Activated naive CD8-positive, alpha-beta T cell treated with anti-CD3 and anti-CD28 coated beads, Interleukin-2, amount 50 U/mL, for 16 hours (primary cell): ENCODE results near the gene ZBTB4.
"Not testable (repeated sequence)": the region's sequence is repeated elsewhere in the genome, so short reads cannot be mapped to it uniquely, and the experiment has no call there.

ENCODE experiments used
- DNase-seq: peaks from one replicate; pipeline ENCODE4 v3.0.0-alpha.2; 2020; ENCODE audit warnings: low read depth, low spot score

The ZBTB4 gene

DNA sequence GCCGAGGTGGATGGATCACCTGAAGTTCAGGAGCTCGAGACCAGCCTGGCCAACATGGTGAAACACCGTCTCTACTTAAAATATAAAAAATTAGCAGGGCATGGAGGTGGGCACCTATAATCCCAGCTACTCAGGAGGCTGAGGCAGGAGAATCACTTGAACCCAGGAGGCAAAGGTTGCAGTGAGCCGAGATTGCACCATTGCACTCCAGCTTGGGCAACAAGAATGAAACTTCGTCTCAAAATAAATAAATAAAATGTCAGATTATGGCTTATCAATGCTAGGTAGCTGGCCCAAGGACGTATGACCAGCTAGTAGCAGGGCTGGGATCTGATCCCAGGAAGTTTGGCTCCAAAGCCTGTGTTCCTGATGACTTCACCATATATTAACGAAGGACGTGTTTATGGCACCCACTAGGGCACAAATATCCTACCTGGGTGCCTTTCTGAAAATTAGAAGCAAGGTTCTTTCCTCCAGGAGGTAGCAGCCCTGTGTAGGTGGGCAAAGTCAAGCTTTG, 8.9 kb downstream of the ZBTB4 start:
- not testable (repeated sequence) for DNase-seq

DNA sequence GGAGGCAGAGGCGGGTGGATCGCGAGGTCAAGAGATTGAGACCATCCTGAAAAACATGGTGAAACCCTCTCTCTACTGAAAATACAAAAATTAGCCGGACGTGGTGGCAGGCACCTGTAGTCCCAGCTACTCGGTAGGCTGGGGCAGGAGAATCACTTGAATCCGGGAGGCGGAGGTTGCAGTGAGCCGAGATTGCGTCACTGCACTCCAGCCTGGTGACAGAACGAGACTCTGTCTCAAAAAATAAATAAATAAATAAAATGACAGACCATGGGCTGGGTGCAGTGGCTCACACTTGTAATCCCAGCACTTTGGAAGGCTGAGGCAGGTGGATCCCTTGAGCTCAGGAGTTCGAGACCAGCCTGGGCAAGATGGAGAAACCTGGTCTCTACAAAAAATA, 9.6 kb downstream of the ZBTB4 start:
- not testable (repeated sequence) for DNase-seq

DNA sequence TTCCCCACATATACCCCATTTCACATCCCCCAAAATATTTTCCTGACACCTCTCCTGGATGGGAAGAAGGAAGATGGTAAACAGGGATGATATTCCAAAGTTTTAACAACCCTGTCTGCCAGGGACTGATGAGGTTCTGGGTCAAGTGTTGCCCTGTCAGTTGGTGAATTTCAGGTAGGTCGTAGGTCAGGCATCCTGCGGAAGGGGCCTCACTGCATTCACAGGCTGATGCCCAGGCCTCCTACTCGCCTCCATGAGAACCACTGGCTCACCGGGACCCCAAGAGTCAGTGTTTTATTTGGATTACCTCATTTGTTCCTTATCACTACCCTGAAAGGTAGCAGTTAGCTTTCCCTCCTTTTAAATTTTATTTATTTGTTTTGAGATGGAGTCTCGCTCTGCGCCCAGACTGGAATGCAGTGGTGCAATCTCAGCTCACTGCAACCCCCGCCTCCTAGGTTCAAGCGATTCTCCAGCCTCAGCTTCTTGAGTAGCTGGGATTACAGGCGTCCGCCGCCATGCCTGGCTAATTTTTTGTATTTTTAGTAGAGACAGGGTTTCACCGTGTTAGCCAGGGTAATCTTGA, 10.5 kb downstream of the ZBTB4 start:
- DNase-seq: no peak

DNA sequence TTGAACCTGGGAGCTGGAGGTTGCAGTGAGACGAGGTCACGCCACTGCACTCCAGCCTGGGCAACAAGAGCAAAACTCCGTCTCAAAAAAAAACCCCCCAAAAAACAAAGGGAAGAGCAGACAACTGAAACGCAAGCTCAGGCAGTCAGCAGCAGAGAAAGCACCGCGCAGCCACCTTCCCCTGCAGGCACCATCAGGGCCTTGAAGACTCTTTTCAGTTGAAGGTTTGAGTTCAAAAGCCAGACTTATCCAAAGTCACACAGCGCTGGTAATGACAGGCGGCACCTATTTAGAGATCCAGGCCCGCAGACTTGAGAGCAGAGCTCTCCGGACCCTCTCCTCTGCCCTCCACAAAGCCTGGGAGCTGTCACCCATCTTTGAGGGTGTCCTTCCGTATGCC, 11.1 kb downstream of the ZBTB4 start:
- DNase-seq: no peak

DNA sequence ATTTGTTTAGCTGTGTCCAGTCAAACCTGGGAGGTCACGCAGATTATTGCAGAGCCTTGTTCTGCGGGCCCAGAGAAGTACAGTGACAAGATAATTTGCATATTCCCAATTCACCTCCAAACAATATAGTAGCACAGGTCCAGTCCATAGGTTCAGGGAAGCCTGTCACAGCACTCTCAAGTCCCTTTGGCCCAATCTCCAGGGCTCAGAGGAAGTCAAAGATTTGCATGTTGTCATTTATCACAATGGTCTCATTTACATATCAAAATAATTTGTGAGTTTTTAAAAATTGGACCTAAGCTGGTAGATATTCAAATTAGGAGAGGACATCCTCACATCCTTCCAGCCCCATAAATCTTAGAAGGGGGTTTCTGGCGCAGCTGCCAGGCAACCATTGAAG, 11.9 kb downstream of the ZBTB4 start:
- DNase-seq: no peak

DNA sequence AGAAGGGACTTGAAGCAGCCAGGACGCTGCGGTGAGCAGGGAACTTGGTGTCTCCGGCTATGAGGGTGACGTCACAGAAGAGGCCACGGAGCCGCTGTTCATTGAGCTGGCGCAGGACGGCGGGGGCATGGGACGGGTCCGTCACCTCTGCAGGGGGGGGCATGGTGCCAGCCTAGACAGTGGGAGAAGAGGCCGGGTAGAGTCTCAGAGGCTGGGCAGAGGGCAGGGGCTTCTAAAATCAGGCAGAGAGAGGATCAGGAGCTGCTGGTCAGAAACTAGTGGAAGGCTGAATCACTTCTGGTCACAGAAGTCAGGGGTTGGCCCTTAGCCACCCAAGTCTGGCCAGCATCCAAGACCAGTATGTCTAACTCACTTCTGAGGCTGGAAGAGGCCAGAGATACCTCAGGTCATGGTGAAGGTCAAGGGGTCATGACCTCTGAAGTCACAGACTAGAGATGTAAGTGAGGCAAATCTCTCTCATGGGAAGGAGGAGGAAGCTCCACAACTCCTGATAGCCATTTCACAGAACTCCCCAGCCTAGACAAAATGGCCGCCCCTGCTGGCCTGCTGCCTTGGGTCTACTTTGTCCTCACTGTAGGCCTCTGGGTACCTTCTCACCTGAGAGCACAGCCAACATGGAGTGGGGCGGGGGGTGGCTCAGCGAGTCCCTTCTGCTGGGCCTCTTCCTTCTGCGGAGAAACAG, 12.6 kb downstream of the ZBTB4 start:
- DNase-seq: no peak

DNA sequence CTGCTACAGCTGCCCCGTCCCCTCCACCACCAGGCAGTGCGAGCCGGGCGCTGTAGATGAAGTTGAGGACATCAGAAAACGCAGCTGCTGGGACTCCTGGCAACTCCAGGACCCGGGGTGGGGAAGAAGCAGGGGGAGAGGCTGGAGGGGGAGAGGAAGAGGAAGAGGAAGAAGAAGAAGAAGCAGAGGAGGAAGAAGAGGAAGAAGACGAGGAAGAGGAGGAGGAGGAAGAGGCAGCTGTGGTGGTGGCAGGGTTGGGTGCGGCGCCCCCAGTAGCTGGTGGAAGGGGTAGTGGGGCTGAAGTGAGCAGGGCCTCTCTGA, 13.2 kb downstream of the ZBTB4 start:
- no peak for DNase-seq

DNA sequence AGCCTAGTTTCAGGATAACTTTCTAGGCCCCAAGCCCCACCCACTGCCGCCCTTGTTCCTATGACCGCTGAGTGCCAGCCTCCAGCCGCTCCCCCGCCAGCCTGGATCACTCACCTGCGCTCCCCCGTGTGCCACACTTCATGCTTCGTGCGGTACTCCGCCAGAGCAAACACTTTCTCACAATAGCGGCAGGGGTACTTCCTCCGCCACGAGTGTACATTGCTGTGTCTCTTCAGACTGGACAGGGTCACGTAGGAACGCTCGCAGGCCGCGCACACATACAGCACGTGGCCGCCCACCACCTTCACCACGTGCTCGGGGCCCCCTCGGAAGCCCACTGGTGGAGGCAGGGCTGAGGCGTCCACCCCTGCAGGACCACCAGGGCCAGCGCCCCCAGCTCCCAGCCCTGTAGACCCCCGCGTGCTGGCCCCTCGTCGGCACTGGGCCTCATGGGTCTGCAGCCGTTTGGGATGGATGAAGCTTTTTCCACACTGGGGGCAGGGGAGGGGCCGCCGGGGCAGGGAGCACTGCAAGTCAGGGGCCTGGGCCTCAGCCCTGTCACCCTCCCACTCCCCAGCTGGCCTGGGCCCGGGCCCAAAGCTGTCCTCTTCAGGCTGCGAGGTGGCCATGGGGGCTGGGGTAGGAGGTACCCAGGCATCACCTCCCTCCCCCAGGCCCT, 13.7 kb downstream of the ZBTB4 start:
- DNase-seq: no peak

DNA sequence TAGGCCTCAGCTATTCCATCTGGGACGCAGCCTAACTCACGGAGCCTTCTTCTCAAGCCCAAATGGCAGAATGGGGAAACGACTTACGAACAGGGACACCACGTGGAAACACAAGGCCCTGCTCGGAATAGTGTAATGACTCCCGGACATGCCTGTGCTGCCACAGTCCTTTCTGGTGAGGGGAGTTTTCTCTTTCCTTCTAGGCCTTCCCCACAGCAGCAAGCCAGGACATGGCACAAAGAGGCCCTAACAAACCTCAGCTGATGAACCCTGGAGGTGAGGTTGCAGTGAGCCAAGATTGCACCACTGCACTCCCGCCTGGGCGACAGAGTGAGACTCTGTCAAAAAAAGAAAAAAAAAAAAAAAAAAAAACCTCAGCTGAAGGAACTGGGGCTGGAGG, 15.3 kb downstream of the ZBTB4 start:
- no peak for DNase-seq

DNA sequence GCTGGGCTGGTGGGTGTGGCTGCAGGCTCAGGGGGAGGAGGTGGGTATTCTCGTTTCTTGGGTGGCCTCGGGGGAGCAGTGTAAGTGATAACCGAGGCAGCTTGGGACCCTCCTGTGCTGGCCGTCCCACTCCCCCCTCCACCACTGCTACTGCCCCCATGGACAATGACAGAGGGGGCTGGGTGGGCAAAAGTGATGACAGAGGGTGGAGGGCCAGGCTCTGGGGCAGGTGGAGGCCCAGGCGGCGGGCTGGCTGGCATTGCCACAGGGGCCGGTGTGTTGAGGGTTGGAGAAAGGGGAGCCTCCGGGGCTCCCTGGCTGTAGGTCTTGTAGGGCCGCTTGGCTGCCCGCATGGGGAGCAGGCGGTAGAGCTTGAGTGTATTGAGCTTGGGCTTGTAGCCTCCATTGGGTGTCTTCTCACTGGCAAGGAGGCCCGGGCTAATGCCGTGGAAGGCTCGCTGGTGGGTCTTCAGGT, 16.0 kb downstream of the ZBTB4 start:
- DNase-seq: no peak

DNA sequence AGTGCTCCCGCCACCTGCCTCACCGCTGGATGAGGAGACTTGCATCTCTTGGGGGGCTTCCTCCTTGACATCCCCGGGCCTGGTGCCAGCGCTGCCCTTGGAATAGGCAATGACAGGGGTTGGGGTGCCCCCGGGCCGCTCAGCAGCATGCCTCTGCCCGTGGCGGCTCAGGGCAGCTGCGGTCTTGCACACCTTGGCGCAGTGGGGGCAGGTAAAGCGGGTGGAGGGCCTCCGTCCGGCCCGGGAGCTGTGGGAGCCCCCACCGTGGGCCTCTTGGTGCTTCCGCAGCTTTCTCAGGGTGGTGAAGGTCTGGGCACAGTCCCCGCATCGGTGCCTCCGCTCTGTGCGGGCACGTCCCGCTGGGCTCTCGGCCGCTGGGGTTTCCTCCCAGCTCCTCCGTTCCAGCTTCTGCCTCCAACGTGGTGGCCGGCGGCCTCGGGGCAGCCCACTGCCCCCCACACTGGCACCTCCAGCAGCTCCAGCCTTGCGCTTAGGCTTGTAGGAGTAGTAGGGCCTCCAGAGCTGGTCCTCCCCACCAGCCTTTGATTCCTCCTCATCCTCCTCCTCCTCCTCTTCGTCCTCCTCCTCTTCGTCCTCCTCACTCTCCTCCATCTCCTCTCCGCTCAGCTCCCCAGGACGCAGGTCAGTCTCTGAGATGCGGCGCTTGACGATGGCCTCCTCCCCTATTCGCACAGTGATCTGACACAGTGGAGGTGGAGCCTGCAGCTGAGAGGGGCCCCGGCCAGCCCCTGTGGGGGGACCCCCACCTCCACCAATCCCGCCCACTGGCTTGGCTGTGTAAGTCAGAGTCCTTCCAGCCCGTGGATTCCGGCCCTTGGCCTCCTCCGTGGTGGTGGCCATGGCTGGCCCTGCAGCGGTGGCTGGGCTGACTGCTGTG, 16.7 kb downstream of the ZBTB4 start:
- DNase-seq: no peak

DNA sequence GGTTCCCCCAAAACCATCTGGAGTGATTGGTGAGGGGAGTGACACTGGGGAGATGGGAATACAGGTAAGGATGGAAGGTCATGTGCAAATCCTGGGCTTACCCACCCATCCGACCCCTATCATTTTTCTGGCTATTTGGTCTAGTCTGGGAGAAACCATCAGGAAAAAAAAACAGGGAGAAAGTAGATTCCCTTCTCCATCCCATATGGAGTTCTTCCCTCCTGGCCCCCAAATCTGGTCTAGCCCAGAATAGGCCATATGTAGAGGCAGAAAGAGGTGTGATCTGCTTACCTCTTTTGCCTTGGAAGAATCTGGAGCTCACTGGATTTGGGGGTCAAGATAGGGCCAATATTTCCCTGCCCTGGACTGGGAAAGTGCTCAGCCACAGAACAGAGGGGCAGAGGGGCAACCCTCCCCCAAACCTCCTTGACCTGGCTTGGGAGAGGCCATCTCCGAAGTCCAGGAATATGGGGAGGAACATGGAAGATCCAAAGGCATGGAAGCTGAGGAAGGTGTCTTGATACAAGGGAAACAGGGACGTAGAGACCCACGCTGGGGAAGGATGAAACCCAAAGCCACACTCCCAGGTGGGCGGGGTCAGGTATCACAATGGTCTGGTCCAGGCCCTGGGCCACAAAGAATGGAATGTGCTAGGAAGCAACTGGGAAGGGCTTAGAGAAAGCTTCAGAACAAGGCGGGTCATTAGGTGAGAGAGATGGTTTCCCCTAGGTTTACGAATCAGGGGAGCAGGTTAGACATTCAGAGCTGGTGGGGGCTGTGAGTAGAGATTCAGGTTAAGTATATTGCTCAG, 18.4 kb downstream of the ZBTB4 start:
- DNase-seq: no peak

DNA sequence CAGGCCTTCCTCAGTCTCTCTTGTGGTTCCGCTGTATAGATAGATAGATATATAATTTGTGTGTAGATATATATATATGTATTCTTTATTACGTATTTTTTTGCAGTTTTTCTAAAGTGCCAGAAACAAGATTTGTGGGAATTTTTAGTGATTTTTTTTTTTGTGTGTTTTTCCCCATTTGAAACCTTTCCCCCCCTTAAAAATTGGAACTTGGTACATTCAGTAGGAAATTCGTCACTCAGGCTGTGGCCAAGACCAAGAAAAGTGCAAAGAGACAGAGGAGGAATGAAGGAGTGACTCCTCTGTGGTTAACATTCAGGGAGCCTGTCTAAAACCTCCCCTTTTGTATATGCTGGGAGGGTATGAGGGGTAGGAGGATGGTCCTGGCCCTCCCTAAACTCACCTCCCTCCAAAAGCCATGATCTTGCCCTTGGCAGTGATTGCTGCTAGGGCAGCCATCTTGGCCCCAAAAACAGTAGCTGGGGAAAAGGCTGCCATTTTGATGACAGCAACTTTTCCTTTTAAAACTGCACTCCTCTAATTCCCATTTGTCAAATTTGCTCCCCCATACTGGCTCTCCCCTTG, 19.4 kb downstream of the ZBTB4 start:
- DNase-seq: no peak

DNA sequence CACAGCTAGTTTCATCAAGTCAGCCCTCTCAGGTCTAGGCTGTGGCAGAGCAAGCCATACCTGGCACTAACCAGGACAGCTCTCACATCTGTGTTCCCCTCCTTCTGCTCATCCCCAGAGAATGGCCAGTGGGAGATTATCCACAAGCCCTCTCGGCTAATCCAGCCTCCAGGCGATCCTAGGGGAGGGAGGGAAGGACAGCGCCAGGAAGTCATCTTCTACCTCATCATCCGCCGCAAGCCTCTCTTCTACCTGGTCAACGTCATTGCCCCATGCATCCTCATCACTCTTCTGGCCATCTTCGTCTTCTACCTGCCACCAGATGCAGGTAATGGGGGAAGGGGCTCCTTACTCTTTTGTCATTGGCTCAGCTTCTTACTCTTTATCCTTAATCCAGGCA, 31.0 kb downstream of the ZBTB4 start:
- no peak for DNase-seq

DNA sequence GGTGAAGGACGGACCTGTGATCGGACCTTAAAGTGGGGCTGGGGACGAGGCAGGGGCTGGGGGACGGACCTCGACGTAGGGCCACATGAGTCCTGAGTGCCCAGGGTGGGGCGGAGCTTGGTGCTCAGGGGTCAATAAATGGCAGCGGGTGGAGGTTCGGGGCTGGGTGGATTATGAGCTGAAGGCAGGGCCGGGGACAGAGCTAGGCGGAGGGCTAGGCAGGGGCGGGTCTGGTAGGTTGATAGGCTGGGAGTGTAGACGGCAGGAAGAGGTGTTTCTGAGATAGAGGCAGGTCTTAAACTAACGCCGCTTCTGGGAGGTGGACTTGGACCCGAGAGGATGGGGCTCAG, 33.8 kb downstream of the ZBTB4 start:
- no peak for DNase-seq

DNA sequence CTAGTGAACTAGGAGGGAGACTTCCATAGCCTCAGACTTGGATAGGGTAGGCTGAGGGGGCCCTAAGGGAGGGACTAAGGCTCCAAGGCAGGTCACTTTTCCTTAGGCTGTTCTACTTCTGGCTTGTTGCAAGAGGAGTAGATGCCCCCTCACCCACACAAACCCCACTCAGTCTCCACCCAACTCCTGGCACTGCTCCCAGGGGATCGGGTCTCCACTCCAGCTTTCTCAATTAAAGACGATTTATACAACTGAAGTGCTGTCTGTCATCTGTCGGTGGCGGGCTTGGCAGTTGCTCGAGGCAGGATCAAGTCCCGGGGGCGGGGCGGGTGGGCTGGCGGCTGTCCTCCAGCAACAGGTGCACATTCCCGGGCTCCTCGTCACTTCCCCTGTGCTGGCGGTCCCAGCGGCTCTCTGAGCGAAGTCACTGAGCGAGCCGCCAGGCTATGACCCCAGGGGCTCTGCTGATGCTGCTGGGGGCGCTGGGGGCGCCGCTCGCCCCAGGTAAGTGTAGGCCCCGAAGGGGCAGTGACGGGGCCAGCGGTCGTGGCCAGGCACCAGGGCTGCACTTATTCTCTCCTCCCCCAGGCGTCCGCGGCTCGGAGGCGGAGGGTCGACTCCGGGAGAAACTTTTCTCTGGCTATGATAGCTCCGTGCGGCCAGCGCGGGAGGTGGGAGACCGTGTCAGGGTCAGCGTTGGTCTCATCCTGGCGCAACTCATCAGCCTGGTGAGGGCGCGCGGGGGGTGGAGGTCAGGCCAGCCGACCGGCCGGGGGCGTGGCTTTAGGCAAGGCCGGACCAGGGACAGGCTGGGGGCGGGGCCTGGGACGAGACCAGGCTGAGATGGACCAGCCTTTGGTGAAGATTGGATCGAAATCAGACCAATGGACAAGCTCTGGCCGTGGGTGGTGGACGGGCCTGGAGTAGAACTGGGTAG, 34.5 kb downstream of the ZBTB4 start, which contains the start of gene CHRNB1:
Gene CHRNB1, plus strand, starts transcription at position 380 of the 937 bp plus-strand sequence. Its CDS starts 67 bp downstream, at position 447.
- DNase-seq: no peak

DNA sequence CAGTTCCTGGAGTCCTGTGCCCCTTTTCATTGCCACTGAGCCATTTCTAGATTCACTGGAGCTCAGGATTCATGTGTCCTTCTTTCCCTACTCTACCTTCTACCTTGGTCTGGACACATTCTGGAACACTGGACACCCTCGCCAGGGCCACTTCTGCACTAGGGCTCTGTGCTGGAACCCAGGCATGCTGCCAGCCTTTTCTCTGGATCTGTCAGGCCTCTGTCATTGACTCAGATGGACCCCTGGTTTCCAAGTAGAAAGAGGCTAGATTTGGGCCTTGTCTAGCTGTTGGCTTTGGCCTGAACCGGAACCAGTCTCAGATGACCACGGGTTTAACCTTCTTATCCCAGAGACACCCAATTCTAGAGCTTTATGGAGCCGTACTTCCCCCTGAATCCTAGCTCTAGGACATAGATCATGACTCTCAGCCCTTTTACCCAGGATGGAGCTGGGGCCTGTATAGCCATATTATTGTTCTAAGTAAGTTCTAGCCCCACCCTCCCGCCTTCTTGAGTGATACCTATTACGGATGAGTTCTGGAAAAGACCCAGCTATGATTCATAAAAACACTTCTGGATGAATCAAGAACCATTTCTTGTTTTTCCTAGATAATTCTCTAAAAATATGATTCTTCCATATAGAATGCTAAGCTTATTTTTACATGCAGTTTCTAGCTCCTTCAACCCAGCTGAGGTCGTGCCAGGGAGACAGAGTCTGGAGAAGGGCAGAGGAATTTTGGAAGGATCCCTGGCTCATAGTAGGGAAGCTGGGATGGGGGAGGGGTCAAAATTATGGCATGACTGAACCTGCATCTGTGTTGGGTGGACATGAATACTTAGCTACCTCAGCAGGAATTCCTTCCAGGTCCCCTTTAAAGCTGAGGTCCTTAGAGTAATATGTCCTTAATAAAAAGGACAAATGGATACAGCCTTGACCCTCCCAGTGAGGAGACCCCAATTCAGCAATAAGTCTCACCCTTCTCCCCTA, 35.6 kb downstream of the ZBTB4 start:
- no peak for DNase-seq

DNA sequence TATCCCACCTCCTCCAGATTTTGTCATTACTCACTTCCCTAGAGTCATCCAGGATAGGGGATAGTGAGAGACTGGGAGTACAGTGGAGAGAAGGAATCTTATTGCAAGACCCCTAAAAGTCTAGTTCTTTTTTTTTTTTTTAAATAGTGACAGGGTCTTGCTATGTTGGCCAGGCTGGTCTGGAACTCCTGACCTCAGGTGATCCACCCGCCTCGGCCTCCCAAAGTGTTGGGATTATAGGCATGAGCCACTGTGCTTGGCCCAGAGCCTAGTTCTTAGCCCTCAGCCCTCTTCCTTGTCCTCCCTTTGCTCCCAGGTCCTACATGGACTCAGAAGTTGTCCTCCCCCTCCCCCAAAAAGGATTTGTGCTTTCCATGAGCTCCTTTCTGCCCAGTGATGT, 37.3 kb downstream of the ZBTB4 start:
- DNase-seq: no peak
